ENCODE data around the gene IPO9. TPM values are rescaled to one million over a fixed set of nuclear protein-coding genes. Genes with fewer than 3 reads are reported as not detected.
A peak's percentile ranks its signal among the peaks of the same experiment; 100 is the strongest.

Gene IPO9
- total RNA-seq, 2 experiments from 2014 or later: 64.6 to 67.5 TPM

DNA sequence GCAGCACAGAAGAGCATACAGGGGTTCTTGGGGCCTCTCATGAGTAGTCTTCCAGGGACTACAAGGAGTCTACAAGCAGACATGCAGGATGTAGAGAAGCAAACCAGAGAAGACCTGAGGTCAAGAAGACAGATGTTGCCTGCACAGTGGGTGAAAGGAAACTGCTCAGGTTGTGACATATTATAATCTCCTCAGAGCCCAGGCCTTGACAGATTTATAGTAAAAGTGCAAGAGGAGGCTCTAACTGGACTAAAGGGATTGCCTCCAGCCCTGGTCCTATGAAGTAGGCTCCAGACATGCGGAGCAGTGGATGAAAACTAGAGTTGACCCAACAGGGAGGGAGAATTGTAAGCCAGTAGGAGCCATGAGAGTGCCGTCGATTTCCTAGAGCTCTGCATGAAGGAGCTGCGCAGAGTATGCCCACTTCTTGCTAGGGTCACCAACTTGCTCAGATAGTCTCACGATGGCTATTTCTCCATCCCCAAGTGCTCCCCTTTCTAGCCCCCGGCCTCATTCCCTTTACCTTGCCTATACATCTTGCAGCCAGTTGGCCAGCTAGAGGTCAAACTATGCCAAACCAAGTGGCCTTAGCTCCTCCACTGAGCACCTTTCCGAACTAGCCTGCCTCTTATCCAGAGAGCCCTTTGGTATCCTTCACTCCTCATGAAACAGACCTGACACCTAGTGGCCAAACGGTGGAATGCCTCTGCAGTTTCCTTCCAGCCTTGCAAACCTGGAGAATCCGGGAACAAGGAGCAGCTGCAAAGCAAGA lies 36.2 kb upstream of the IPO9 start:
- POLR2A ChIA-PET: interaction anchor here (1.1 kb wide), 1 partner anchor 231 kb away, joined by 3 read pairs; no protein-coding TSS in a partner anchor
- Mint-ChIP-seq H3K27me3 (no peaks in the 10 kb centered on the region), H3K27ac (no peak overlapping the region), H3K36me3 (ENCODE audit: low read depth) (no peaks in the 10 kb centered on the region), H3K9me3 (no peaks in the 10 kb centered on the region), H3K4me1 (ENCODE audit: low read depth) (peaks cover 9% of the 10 kb centered on the region), H3K4me3 (no peak overlapping the region)
- CTCF ChIA-PET: interaction anchor here (0.6 to 15.2 kb wide), 32 partner anchors 9 to 468 kb away, joined by 3 to 258 read pairs (median 5); no protein-coding TSS in a partner anchor
- DNase-seq: peak; percentile 66
- ATAC-seq: peak; percentile 82
- intact Hi-C loops (cut with micrococcal nuclease): loop anchor here (2.0 to 5.0 kb wide), 2 partner anchors 84 to 235 kb away; no protein-coding TSS in a partner anchor
- TF ChIP-seq, protein P1, sequence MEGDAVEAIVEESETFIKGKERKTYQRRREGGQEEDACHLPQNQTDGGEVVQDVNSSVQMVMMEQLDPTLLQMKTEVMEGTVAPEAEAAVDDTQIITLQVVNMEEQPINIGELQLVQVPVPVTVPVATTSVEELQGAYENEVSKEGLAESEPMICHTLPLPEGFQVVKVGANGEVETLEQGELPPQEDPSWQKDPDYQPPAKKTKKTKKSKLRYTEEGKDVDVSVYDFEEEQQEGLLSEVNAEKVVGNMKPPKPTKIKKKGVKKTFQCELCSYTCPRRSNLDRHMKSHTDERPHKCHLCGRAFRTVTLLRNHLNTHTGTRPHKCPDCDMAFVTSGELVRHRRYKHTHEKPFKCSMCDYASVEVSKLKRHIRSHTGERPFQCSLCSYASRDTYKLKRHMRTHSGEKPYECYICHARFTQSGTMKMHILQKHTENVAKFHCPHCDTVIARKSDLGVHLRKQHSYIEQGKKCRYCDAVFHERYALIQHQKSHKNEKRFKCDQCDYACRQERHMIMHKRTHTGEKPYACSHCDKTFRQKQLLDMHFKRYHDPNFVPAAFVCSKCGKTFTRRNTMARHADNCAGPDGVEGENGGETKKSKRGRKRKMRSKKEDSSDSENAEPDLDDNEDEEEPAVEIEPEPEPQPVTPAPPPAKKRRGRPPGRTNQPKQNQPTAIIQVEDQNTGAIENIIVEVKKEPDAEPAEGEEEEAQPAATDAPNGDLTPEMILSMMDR (IDR thresholded peaks at IDR 0.05): peak; percentile 94

- peaks cover 9% of the 10 kb centered on the region for H3K4me1 Mint-ChIP-seq (ENCODE audit: low read depth)
- H3K27me3 Mint-ChIP-seq: no peaks in the 10 kb centered on the region
- no peaks in the 10 kb centered on the region for H3K9me3 Mint-ChIP-seq
- no peak overlapping the region for H3K4me3 Mint-ChIP-seq
- ChIA-PET CTCF (interaction anchor here (0.7 to 15.2 kb wide), 33 partner anchors 9 to 469 kb away, joined by 3 to 258 read pairs (median 5); no protein-coding TSS in a partner anchor), POLR2A (interaction anchor here (1.1 kb wide), 1 partner anchor 231 kb away, joined by 3 read pairs; no protein-coding TSS in a partner anchor)
- no peak overlapping the region for H3K27ac Mint-ChIP-seq
- no peaks in the 10 kb centered on the region for H3K36me3 Mint-ChIP-seq (ENCODE audit: low read depth)
- ATAC-seq (peak; percentile 15), DNase-seq (no peak)
- TF ChIP-seq, protein P1 (IDR thresholded peaks at IDR 0.05): peak; percentile 55
- intact Hi-C loops (cut with micrococcal nuclease): loop anchor here (2.0 to 5.0 kb wide), 2 partner anchors 85 to 236 kb away; no protein-coding TSS in a partner anchor
Measured at GRCh38 chr1:201793306-201793925, 35.5 kb upstream of the IPO9 start.

DNA sequence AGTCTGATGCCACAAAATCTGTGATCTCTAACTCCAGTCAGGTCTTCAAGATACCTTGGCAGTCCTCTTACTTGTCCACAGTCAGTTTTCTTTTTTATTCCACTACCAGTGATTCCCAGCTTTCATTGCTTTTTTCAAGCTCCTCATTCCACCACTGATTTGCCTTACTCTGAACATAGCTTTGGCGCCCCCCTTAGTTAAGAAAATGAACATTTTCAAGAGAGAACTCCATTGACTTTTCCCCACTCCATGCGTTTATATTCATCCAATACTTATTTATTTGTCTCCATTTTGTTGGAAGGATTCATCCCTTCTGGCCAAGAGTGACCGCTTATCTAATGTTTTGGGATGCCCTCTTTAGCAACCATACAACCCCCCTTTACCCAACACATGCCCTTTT lies 33.9 kb upstream of the IPO9 start:
- H3K36me3 Mint-ChIP-seq (ENCODE audit: low read depth): no peaks in the 10 kb centered on the region
- DNase-seq: no peak
- ChIA-PET POLR2A (no interaction called here), CTCF (interaction anchor here (0.7 to 15.2 kb wide), 15 partner anchors 11 to 238 kb away, joined by 3 to 258 read pairs (median 4); no protein-coding TSS in a partner anchor)
- H3K9me3 Mint-ChIP-seq: no peaks in the 10 kb centered on the region
- intact Hi-C loops (cut with micrococcal nuclease): no loop called here
- H3K27ac Mint-ChIP-seq: no peak overlapping the region
- H3K4me1 Mint-ChIP-seq (ENCODE audit: low read depth): peaks cover 9% of the 10 kb centered on the region
- H3K4me3 Mint-ChIP-seq: no peak overlapping the region
- H3K27me3 Mint-ChIP-seq: no peaks in the 10 kb centered on the region
- TF ChIP-seq, protein P1 (IDR thresholded peaks at IDR 0.05): no peak
- no peak for ATAC-seq

DNA sequence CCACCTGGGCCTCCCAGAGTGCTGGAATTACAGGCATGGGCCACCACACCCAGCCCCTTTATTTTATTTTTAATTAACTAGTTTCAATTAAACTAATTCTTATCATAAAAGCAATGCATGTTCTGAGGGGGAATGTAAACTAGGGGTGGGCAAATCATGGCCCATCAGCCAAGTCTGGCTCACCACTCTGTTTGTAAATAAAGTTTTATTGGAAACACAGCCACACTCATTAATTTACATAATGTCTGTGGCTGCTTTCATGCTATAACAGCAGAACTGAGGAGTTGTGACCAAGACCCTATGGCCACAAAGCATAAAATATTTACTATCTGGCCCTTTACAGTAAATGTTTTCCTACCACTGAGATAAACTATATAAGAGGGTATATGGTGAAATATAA lies 28.7 kb upstream of the IPO9 start:
- Mint-ChIP-seq H3K4me3 (no peak overlapping the region), H3K27ac (no peak overlapping the region), H3K4me1 (ENCODE audit: low read depth) (no peaks in the 10 kb centered on the region), H3K36me3 (ENCODE audit: low read depth) (no peaks in the 10 kb centered on the region), H3K9me3 (no peaks in the 10 kb centered on the region), H3K27me3 (no peaks in the 10 kb centered on the region)
- TF ChIP-seq, protein P1 (IDR thresholded peaks at IDR 0.05): no peak
- no peak for DNase-seq
- no peak for ATAC-seq
- ChIA-PET POLR2A (no interaction called here), CTCF (no interaction called here)
- intact Hi-C loops (cut with micrococcal nuclease): no loop called here

All from activated CD8-positive, alpha-beta T cell treated with anti-CD3 and anti-CD28 coated beads for 36 hours (primary cell).